Activated CD4-positive, alpha-beta T cell treated with anti-CD3 and anti-CD28 coated beads, Interleukin-2, amount 50 U/mL, for 24 hours (primary cell): ENCODE measurements around the gene MC1R.
"Not testable (repeated sequence)": the region's sequence is repeated elsewhere in the genome, so short reads cannot be mapped to it uniquely, and the experiment has no call there.

Experiments
- DNase-seq, 2 donors: peaks; one replicate each; pipeline ENCODE4 v3.0.0-alpha.2; 2020; ENCODE audit warnings: low read depth in 1 of 2, low spot score in 1 of 2

The MC1R gene

DNA sequence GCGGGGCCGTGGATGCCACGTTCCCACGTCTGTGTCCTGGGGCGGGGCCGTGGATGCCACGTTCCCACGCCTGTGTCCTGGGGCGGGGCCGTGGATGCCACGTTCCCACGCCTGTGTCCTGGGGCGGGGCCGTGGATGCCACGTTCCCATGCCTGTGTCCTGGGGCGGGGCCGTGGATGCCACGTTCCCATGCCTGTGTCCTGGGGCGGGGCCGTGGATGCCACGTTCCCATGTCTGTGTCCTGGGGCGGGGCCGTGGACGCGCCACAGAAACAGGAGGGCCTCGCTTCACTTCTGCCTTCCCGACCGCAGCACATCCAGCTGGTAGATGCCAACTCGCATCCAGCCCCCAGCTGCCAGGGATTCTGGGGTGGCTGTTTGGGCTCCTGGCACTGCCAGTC lies 15.4 kb downstream of the MC1R start:
- not testable (repeated sequence) for DNase-seq

DNA sequence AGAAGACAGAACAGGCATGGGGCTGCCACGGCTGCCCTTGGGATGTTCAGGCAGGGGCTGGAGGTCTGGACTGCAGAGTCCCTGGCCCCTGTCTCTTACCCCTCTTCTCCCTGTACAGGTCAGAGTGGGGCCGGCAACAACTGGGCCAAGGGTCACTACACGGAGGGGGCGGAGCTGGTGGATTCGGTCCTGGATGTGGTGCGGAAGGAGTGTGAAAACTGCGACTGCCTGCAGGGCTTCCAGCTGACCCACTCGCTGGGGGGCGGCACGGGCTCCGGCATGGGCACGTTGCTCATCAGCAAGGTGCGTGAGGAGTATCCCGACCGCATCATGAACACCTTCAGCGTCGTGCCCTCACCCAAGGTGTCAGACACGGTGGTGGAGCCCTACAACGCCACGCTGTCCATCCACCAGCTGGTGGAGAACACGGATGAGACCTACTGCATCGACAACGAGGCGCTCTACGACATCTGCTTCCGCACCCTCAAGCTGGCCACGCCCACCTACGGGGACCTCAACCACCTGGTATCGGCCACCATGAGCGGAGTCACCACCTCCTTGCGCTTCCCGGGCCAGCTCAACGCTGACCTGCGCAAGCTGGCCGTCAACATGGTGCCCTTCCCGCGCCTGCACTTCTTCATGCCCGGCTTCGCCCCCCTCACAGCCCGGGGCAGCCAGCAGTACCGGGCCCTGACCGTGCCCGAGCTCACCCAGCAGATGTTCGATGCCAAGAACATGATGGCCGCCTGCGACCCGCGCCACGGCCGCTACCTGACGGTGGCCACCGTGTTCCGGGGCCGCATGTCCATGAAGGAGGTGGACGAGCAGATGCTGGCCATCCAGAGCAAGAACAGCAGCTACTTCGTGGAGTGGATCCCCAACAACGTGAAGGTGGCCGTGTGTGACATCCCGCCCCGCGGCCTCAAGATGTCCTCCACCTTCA lies 16.2 kb downstream of the MC1R start:
- DNase-seq: no peak

GRCh38 chr16:89935620-89936019 lies 17.0 kb downstream of the MC1R start:
- DNase-seq: not testable (repeated sequence)

GRCh38 chr16:89936034-89936433 lies 17.4 kb downstream of the MC1R start:
- no peak for DNase-seq

- DNase-seq: no peak
Observed at GRCh38 chr16:89936508-89936907, 17.8 kb downstream of the MC1R start.

DNA sequence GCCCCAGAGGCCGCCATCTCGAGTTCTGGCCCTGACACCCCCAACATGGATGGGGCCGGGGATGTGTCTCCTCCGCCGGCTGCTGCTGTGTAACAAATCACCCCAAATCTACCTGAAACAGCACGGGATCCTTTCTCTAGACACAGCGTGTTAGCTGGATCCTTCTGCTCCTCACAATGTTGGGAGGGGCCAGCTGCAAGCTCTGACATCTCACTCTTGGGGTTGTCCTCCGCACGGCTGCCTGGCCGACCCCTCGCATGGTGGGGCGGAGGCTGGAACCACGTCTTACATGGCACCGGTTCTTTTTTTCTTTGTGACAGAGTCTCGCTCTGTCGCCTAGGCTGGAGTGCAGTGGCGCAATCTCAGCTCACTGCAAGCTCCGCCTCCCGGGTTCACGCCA lies 18.3 kb downstream of the MC1R start:
- DNase-seq: no peak

DNA sequence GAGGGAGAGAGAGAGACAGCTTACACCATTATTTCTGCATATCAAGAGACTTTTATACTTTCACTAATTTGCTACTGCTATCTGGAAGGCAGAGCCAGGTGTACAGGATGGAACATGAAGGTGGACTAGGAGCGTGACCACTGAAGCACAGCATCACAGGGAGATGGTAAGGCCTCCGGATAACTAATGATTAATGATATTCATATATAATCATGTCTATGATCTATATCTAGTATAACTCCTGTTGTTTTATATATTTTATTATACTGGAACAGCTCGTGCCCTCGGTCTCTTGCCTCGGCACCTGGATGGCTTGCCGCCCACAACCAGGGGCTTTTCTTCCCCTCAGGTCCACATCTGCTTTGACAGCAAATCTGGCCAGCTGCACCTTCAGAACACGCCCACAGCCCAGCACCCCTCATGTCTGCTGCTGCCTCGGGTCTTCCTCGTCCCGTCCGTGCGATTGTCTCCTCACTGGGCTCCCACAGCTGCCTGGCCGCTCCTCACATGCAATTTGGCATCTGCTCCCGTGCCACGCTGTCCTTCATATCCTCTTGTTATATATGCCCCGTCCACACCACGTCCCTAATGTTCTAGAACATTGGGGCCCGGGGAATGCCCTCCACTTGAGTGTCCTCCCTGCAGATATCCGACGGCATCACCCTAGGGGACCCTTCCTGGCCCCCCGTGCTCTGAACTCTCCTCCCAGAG lies 19.7 kb downstream of the MC1R start:
- no peak for DNase-seq

- no peak for DNase-seq
Observed at GRCh38 chr16:89944773-89945172, 26.1 kb downstream of the MC1R start.

- no peak for DNase-seq
Observed at GRCh38 chr16:89945654-89946053, 27.0 kb downstream of the MC1R start.

- DNase-seq: no peak
Observed at GRCh38 chr16:89946515-89946914, 27.9 kb downstream of the MC1R start.

DNA sequence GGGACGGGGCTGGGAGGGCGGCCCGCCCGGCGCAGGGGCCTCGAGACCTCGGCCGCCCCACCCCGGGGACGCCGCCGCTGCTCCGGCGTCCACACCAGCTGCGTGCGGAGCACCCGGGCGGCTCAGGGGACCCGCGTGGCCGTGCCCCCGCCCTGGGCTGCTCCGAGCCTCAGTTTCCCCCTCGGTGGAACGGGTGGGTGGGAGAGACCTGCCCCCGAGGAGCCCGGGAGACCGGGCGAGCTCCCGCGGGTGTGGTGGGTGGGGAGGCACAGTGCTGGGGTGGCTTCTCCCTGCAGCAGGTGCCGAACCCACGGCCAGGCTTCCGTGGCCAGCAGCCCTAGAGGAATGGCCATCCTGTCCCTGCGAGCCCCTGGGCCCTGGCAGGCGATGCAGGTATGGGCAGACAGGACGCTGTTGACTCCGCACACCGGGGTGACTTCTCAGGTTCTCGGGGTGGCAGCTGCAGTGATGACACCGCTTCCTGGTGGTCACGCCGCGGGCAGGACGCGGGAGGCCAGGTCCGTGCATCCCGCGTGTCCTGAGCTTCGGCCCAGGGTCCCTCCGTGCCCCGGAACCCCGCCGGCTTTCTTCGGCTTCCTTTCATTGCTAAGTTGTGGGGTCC lies 30.6 kb downstream of the MC1R start:
- DNase-seq: no peak

GRCh38 chr16:89949756-89950155 lies 31.1 kb downstream of the MC1R start:
- no peak for DNase-seq

- DNase-seq: no peak
Observed at GRCh38 chr16:89951509-89951908, 32.8 kb downstream of the MC1R start.

- DNase-seq: no peak
Observed at GRCh38 chr16:89952049-89952448, 33.4 kb downstream of the MC1R start.

GRCh38 chr16:89952551-89952950 lies 33.9 kb downstream of the MC1R start:
- no peak for DNase-seq

- DNase-seq: no peak
Observed at GRCh38 chr16:89953671-89954406, 35.2 kb downstream of the MC1R start.

GRCh38 chr16:89954462-89954861 lies 35.8 kb downstream of the MC1R start:
- no peak for DNase-seq

GRCh38 chr16:89955001-89955685 lies 36.5 kb downstream of the MC1R start:
- no peak for DNase-seq

DNA sequence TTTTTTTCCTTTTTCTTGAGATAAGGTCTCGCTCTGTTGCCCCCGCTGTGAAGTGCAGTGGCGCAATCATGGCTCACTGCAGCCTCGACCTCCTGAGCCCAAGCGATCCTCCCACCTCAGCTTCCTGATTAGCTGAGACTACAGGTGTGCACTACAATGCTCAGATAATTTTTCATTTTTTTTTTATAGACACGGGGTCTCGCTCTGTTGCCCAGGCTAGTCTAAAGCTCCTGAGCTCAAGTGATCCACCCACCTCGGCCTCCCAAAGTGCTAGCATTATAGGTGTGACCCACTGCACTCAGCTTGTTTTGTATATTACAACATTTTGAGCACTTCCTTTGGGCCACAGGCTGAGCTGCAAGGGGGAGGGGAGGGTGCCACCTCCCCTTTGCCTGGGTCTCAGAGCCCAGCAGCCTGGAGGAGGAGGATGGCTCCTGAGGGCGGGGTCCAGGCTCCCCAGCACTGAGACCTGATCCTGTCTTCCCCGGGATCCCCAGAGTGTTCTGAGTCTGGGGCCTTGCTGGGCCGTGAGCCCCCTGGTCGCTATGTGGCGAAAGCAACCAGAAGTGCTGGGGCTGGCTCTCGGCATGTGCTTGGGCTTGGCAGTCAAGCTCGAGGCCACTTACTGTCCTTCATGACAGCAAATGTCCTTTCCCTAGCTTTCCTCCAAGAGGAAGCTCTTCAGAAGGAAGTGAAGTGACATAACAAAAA lies 38.0 kb downstream of the MC1R start:
- DNase-seq: no peak

- DNase-seq: no peak
Observed at GRCh38 chr16:89957216-89957785, 38.6 kb downstream of the MC1R start.
